Smooth muscle cell (in vitro differentiated cells): Measurements from ENCODE around the gene SPRTN. TPM values are rescaled to one million over a fixed set of nuclear protein-coding genes. Genes with fewer than 3 reads are reported as not detected.

Source experiments
- DNase-seq: peaks from one replicate; lab custom pipeline; 2025; ENCODE audit not compliant: unreplicated experiment; lab: John Stamatoyannopoulos, UW
- H2AFZ ChIP-seq: fragments of 200-600 bp; sonication (generic); 2 replicates; pipeline ENCODE4 v1.6.0; 2016; ENCODE audit warnings: antibody characterized with exemption, low read depth, mild to moderate bottlenecking
- H3F3A ChIP-seq: fragments of 200-600 bp; sonication (generic); 2 replicates; pipeline ENCODE4 v1.6.0; 2017; ENCODE audit warnings: antibody characterized with exemption, low read depth
- H3K27ac ChIP-seq: fragments of 200-600 bp; sonication (generic); 2 replicates; pipeline ENCODE4 v1.5.1; 2016; ENCODE audit warnings: low read depth, mild to moderate bottlenecking
- H3K27me3 ChIP-seq: fragments of 200-600 bp; sonication (generic); 2 replicates; pipeline ENCODE4 v1.6.1; 2016; ENCODE audit warnings: low read depth, mild to moderate bottlenecking
- H3K36me3 ChIP-seq: fragments of 200-600 bp; sonication (generic); 2 replicates; pipeline ENCODE4 v1.5.1; 2016; ENCODE audit warnings: low read depth
- H3K4me1 ChIP-seq: fragments of 200-600 bp; sonication (generic); 2 replicates; pipeline ENCODE4 v1.5.1; 2016; ENCODE audit warnings: low read depth
- H3K4me2 ChIP-seq: fragments of 200-600 bp; sonication (generic); 2 replicates; pipeline ENCODE4 v1.6.0; 2016; ENCODE audit warnings: mild to moderate bottlenecking
- H3K4me3 ChIP-seq: fragments of 200-600 bp; sonication (generic); 2 replicates; pipeline ENCODE4 v1.5.1; 2016; ENCODE audit warnings: mild to moderate bottlenecking
- H3K79me2 ChIP-seq: fragments of 200-600 bp; sonication (generic); 2 replicates; pipeline ENCODE4 v1.6.0; 2016; ENCODE audit warnings: low read depth, mild to moderate bottlenecking
- H3K9ac ChIP-seq: fragments of 200-600 bp; sonication (generic); 2 replicates; pipeline ENCODE4 v1.6.0; 2016; ENCODE audit warnings: low read depth
- H3K9me3 ChIP-seq: fragments of 200-600 bp; sonication (generic); replicated peaks from 2 replicates; pipeline ENCODE4 v1.5.1; 2016; ENCODE audit warnings: low read depth
- H4K20me1 ChIP-seq: fragments of 200-600 bp; sonication (generic); 2 replicates; pipeline ENCODE4 v1.6.0; 2016; ENCODE audit warnings: low read depth
- CTCF ChIP-seq: fragments of 200-600 bp; sonication (generic); IDR thresholded peaks from 2 replicates; pipeline ENCODE4 v1.5.1; 2017; ENCODE audit warnings: borderline replicate concordance, mild to moderate bottlenecking, antibody characterized with exemption; ENCODE audit not compliant: insufficient read depth, poor library complexity, severe bottlenecking
- WGBS: methylation state at CpG from one replicate; pipeline ENCODE4 v1.1.7; 2016; ENCODE audit warnings: low lambda C conversion rate; 5-methylcytosine and 5-hydroxymethylcytosine counted together
- polyA plus RNA-seq: library from polyadenylated mRNA; unstranded; fragments of >200 nt; fragmentation: Nextera tagmentation; extraction: Ambion mirVana; gene quantifications from 2 replicates; pipeline ENCODE4 v1.2.1, GENCODE V29; 2016
- total RNA-seq: library from RNA; depleted of rRNA; stranded (reverse); fragments of >200 nt; gene quantifications from 2 replicates; pipeline ENCODE4 v1.2.3, GENCODE V29; 2014

Gene SPRTN
- total and polyA plus RNA-seq, 2 experiments from 2014 or later = 9.6 to 16.9 TPM

- H3K4me2 ChIP-seq = no peak overlapping the region
- H3K4me3 ChIP-seq = no peak overlapping the region
- TF ChIP-seq CTCF = peak; percentile 79
- WGBS = 24% methylated on average over 4 of the region's 4 CpGs
- H3K79me2 ChIP-seq = no peaks in the 10 kb centered on the region
- DNase-seq = no peak
- no peaks in the 10 kb centered on the region for H3K36me3 ChIP-seq
- H3K9me3 ChIP-seq = no peaks in the 10 kb centered on the region
- peak overlapping the region; percentile 16 for H3K27ac ChIP-seq
- no peak overlapping the region for H3K9ac ChIP-seq
- no peaks in the 10 kb centered on the region for H3K27me3 ChIP-seq
- H4K20me1 ChIP-seq = peaks cover 12% of the 10 kb centered on the region
- H3F3A ChIP-seq = peaks cover 16% of the 10 kb centered on the region
- no peak overlapping the region for H2AFZ ChIP-seq
- no peaks in the 10 kb centered on the region for H3K4me1 ChIP-seq
These were observed 19.8 kb downstream of the SPRTN start for GRCh38 chr1:231357831-231358354.

GRCh38 chr1:231359113-231359512, 21.0 kb downstream of the SPRTN start:
- Histone ChIP-seq H4K20me1 (peaks cover 12% of the 10 kb centered on the region), H3K27ac (peak overlapping the region; percentile 2), H3F3A (peaks cover 16% of the 10 kb centered on the region), H3K27me3 (no peaks in the 10 kb centered on the region), H3K36me3 (no peaks in the 10 kb centered on the region), H3K4me1 (no peaks in the 10 kb centered on the region), H3K9me3 (no peaks in the 10 kb centered on the region), H3K9ac (no peak overlapping the region), H3K79me2 (no peaks in the 10 kb centered on the region), H3K4me2 (no peak overlapping the region), H3K4me3 (no peak overlapping the region), H2AFZ (no peak overlapping the region)
- WGBS = 60% methylated on average over 6 of the region's 6 CpGs
- no peak for TF ChIP-seq CTCF
- DNase-seq = no peak

GRCh38 chr1:231362325-231362724, 24.2 kb downstream of the SPRTN start:
- H3K27me3 ChIP-seq = no peaks in the 10 kb centered on the region
- no peak overlapping the region for H3K4me2 ChIP-seq
- no peak for DNase-seq
- H3K4me3 ChIP-seq = no peak overlapping the region
- H3K9me3 ChIP-seq = no peaks in the 10 kb centered on the region
- peaks cover 4% of the 10 kb centered on the region for H3F3A ChIP-seq
- H3K9ac ChIP-seq = no peak overlapping the region
- TF ChIP-seq CTCF = no peak
- H4K20me1 ChIP-seq = peaks cover 12% of the 10 kb centered on the region
- 100% methylated on average over 1 of the region's 1 CpG for WGBS
- H3K36me3 ChIP-seq = no peaks in the 10 kb centered on the region
- no peaks in the 10 kb centered on the region for H3K79me2 ChIP-seq
- H3K27ac ChIP-seq = no peak overlapping the region
- no peaks in the 10 kb centered on the region for H3K4me1 ChIP-seq
- no peak overlapping the region for H2AFZ ChIP-seq

- no peak for DNase-seq
- TF ChIP-seq CTCF = no peak
- Histone ChIP-seq H4K20me1 (peaks cover 15% of the 10 kb centered on the region), H3K9ac (no peak overlapping the region), H3K4me1 (no peaks in the 10 kb centered on the region), H3K27ac (no peak overlapping the region), H3K79me2 (no peaks in the 10 kb centered on the region), H3F3A (no peaks in the 10 kb centered on the region), H2AFZ (no peak overlapping the region), H3K27me3 (no peaks in the 10 kb centered on the region), H3K4me3 (no peak overlapping the region), H3K9me3 (no peaks in the 10 kb centered on the region), H3K36me3 (no peaks in the 10 kb centered on the region), H3K4me2 (no peak overlapping the region)
- 88% methylated on average over 1 of the region's 1 CpG for WGBS
These were observed 25.5 kb downstream of the SPRTN start for GRCh38 chr1:231363624-231364023.
